ENCODE results near the gene FAM43A.

DNA sequence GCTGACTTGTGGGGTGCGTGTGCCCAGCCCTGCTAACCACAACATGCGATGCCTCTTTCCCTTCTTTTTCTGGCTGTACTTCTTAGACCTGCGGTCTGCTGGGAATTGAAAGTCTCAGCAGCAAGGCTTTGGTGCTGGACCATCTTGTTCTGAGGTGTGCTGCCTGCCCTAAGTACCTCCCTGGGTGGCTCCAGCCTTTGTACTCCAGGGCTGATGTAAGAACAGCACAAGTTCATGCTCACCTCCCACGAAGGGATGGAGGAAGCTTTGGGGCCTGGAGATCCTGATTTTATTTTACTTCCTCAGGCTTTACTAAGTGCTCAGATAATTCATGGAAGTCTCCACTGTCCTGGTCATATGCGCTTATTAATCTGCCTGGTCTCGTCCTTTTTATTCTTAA, 28.9 kb downstream of the FAM43A start:
- TF ChIP-seq MXI1 (IDR thresholded peaks at IDR 0.05; ENCODE audit: borderline replicate concordance, low read depth, low read length) = no peak
- TF ChIP-seq, protein P1, sequence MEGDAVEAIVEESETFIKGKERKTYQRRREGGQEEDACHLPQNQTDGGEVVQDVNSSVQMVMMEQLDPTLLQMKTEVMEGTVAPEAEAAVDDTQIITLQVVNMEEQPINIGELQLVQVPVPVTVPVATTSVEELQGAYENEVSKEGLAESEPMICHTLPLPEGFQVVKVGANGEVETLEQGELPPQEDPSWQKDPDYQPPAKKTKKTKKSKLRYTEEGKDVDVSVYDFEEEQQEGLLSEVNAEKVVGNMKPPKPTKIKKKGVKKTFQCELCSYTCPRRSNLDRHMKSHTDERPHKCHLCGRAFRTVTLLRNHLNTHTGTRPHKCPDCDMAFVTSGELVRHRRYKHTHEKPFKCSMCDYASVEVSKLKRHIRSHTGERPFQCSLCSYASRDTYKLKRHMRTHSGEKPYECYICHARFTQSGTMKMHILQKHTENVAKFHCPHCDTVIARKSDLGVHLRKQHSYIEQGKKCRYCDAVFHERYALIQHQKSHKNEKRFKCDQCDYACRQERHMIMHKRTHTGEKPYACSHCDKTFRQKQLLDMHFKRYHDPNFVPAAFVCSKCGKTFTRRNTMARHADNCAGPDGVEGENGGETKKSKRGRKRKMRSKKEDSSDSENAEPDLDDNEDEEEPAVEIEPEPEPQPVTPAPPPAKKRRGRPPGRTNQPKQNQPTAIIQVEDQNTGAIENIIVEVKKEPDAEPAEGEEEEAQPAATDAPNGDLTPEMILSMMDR (conservative IDR thresholded peaks at IDR 0.05; ENCODE audit: low read depth, low read length) = no peak
- TF ChIP-seq POLR2A (IDR thresholded peaks at IDR 0.05; ENCODE audit: low read depth, low read length) = no peak
- no peak for TF ChIP-seq RFX5 (IDR thresholded peaks at IDR 0.05; ENCODE audit: low read depth, low read length)
- no peak for TF ChIP-seq RAD21 (IDR thresholded peaks at IDR 0.05; ENCODE audit: low read length)
- TF ChIP-seq, protein P2, sequence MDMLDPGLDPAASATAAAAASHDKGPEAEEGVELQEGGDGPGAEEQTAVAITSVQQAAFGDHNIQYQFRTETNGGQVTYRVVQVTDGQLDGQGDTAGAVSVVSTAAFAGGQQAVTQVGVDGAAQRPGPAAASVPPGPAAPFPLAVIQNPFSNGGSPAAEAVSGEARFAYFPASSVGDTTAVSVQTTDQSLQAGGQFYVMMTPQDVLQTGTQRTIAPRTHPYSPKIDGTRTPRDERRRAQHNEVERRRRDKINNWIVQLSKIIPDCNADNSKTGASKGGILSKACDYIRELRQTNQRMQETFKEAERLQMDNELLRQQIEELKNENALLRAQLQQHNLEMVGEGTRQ (IDR thresholded peaks at IDR 0.05; ENCODE audit: low read depth, low read length) = no peak
- no peak for TF ChIP-seq FOS (IDR thresholded peaks at IDR 0.05; ENCODE audit: low read depth, low read length)
- TF ChIP-seq, protein P3, sequence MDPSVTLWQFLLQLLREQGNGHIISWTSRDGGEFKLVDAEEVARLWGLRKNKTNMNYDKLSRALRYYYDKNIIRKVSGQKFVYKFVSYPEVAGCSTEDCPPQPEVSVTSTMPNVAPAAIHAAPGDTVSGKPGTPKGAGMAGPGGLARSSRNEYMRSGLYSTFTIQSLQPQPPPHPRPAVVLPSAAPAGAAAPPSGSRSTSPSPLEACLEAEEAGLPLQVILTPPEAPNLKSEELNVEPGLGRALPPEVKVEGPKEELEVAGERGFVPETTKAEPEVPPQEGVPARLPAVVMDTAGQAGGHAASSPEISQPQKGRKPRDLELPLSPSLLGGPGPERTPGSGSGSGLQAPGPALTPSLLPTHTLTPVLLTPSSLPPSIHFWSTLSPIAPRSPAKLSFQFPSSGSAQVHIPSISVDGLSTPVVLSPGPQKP (IDR thresholded peaks at IDR 0.05; ENCODE audit: borderline replicate concordance, low read depth, low read length) = no peak
- TF ChIP-seq CHD1 (IDR thresholded peaks at IDR 0.05; ENCODE audit: low read depth, low read length) = no peak
- TF ChIP-seq SMC3 (IDR thresholded peaks at IDR 0.05; ENCODE audit: low read depth, low read length) = no peak
- TF ChIP-seq MAFK (IDR thresholded peaks at IDR 0.05; ENCODE audit: low read depth, low read length) = no peak
- no peak for TF ChIP-seq NFE2L2 (IDR thresholded peaks at IDR 0.05; ENCODE audit: low read depth, low read length)
- no peak for TF ChIP-seq BHLHE40 (IDR thresholded peaks at IDR 0.05; ENCODE audit: low read depth, low read length)

All from IMR-90 (cell line).